Left hindlimb (tissue), 1 donor: Measurements from ENCODE around the gene ZAP70.

Source experiments
- DNase-seq: peaks from one replicate; pipeline ENCODE4 v3.0.0-alpha.2; 2018

Gene ZAP70

GRCh38 chr2:97735161-97735561 lies 21.8 kb downstream of the ZAP70 start:
- DNase-seq = no peak

DNA sequence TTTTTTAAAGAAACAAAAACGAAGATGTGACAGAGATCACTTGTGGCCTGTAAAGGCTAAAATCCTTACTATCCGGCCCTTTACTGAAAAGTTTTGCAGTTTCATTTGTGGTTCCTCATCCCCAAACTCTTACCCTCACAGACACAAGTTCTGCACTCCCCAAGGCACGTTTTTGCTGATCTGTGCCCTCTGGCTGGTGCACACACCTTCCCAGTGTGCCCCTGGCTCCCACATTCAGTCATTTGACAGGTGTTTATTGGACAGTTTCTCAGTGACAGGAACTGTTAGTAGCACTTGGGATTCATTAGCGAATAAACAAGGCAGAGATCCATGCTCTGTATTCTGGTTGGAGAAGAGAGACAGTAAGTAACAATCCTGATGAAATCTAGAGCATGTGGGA lies 22.8 kb downstream of the ZAP70 start:
- DNase-seq = no peak

DNA sequence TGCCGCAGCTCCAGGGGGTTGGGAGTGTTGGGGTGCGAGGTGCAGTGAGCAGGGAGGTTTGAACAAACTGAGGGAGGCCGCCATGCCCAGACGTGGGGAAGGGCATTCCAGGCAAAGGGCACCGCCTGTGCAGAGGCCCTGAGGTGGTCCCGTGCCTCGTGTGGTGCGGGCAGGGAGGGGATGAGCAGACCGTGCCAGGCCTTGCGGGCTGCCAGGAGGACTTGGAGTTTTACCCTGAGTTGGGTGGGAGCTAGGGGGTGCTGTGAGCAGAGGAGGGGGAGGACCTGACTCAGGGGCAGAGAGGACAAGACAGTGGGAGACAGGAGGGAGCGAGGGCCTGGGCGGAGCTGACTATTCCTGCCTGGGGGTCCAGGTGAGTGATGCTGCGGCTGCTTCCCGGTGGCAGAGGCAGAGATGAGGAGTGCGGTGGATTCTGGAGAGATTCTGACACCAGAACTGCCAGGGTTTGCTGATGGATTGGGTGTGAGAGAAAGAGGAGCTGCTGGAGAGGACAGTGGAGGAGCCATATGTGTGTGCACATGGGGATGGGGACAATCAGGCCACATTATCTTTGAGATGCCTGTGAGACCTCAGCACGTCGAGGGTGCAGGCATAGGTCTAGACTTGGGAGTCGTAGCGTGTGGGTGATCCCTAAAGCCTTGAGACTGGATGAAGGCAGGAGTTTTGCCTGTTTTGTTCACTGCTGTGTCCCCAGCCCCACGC lies 23.4 kb downstream of the ZAP70 start:
- DNase-seq = peak; percentile 8

DNA sequence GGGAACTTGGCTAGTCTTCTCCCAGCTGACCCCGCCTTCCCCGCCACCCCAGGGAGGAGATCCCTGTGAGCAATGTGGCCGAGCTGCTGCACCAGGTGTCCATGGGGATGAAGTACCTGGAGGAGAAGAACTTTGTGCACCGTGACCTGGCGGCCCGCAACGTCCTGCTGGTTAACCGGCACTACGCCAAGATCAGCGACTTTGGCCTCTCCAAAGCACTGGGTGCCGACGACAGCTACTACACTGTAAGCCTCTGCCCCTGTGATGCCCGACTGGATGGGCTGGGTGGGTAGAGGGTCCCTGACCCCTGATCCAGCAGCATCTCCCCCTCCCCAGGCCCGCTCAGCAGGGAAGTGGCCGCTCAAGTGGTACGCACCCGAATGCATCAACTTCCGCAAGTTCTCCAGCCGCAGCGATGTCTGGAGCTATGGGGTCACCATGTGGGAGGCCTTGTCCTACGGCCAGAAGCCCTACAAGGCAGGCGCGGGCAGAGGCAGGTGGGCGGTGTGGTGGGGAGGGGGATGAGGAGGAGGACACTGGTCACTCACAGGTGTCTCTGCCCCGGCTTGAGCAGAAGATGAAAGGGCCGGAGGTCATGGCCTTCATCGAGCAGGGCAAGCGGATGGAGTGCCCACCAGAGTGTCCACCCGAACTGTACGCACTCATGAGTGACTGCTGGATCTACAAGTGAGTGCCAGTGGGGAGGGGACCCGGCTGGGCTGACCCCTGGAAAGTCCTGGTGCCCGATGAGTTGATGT lies 24.2 kb downstream of the ZAP70 start:
- peak; percentile 12 for DNase-seq

- peak; percentile 23 for DNase-seq
These were observed 25.0 kb downstream of the ZAP70 start for GRCh38 chr2:97738179-97739019.

DNA sequence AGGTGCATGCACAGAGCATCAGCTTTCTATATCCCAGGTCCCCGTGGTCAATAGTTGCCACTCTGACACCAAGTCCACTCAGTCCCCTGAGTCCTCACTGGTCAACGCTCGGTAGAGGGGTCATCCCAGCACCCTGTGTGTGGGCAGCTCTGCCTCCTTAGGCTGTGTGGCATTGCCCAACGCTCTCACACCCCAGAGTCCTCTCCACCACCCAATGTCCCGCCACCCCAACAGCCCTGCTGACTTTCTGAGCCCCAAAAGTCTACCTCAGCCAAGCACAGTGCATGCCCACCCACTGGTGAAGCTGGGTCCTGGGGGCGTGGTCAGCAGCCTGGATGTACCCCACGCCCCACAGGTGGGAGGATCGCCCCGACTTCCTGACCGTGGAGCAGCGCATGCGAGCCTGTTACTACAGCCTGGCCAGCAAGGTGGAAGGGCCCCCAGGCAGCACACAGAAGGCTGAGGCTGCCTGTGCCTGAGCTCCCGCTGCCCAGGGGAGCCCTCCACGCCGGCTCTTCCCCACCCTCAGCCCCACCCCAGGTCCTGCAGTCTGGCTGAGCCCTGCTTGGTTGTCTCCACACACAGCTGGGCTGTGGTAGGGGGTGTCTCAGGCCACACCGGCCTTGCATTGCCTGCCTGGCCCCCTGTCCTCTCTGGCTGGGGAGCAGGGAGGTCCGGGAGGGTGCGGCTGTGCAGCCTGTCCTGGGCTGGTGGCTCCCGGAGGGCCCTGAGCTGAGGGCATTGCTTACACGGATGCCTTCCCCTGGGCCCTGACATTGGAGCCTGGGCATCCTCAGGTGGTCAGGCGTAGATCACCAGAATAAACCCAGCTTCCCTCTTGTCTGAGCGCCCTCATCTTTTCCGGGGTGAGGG lies 25.9 kb downstream of the ZAP70 start:
- peak; percentile 31 for DNase-seq

DNA sequence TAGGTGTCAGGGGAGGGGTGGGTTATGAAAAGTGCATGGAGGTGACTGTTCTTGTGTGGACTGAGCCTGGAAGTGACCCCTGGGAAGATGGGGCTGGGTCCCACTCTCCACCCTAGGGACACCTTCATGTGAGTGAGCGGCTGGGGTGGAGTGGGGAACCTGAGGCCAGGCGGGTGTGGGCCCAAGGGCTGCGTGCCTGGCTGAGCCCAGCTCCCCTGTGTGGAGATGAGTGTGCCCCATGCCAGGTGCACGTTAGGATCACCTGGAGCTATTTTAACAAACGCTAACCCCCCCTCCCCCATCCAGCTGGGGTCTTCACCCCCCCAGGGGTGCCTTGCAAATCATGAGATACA lies 26.5 kb downstream of the ZAP70 start:
- no peak for DNase-seq

- peak; percentile 35 for DNase-seq
These were observed 27.3 kb downstream of the ZAP70 start for GRCh38 chr2:97740590-97741182.

DNA sequence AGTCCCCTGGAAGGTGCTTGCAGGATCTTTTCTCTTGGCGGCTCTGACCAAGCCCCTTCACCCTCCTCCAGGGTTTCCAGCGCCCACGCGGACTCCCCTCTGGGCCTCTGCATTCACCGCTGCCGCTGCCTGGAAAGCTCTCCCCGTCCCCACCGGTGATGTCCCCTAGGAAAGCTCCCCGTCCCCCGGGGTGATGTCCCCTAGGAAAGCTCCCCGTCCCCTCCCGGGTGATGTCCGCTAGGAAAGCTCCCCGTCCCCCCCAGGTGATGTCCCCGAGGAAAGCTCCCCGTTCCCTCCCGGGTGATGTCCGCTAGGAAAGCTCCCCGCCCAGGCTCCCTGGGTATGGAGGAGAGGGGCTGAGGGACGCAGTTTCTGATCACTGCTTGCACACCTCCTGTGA lies 27.9 kb downstream of the ZAP70 start:
- DNase-seq = peak; percentile 12

DNA sequence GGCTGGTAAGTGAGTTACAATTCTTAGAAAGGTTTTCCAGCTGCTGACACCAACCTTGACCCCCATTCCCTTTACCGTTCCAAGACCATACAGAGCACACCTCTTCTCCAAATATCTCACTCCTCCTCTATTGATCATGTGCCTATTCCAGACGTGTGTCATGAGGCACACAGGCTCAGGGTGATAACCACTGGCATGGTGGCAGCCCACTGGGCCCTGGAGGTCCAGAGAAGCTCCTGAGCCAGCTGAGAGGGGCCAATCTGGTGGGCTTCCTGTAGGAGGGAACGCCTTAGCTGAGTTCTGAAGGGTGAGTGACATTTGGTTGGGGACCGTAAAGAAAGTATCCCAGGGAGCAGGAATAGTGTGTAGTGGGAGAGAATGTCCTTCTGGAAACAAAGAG lies 28.3 kb downstream of the ZAP70 start:
- DNase-seq = no peak

DNA sequence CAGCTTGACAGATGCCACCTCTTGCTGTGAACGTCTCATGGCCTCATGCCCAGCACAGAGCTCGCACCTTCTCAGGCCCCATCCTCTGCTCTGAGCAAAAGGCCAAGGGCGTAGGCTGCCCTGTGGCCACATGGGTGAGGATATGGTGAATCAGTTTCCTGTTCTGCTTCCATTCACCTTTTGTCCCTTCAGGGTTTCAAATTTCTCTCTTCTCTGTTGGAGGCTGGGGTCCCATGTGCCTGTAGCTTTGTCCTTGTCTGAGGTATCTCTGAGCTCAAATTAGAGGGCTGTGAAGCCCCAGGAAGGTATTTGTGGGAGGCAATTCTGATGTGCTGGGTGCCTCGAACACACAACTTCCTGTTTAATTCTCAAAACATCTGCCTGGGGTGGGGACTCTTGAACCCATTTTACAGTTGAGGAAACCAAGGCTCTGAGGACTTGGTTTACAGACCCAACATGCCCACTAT lies 29.0 kb downstream of the ZAP70 start:
- DNase-seq = peak; percentile 13

DNA sequence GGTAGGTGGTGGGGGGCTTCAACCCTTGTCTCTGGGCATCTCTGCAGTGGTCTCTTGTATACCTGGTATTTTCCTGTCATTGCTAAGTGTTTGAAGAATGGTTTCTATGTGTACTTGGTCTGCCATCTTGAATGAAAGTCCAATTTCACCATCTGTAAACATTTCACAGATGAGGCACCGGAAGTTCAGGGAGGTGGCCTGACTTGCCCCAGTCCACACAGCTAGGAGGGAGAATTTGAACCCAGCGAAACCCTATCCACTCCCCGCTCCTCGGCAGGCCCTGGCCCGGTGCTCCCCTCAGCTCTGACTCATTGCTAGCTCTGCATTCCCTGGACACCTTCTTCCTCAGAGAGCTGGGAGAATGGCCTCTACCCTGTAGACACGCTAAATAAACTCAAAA lies 30.5 kb downstream of the ZAP70 start:
- DNase-seq = peak; percentile 23

GRCh38 chr2:97745474-97746174 lies 32.2 kb downstream of the ZAP70 start:
- no peak for DNase-seq

DNA sequence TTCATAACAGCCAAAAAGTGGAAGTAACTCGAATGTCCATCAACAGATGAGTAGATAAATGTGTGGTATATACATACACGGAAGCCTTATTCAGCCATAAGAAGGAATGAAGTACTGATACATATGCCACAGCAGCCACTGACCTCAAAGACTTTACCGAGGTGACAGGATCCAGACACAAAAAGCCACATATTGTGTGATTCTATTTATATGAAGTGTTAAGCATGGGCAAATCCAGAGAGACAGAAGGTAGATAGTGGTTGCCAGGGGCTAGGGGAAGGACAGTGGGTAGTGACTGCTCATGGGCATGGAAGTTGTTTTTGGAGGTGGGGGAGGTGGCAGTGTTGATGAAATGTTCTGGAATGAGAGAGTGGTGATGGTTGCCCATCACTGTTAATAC lies 33.9 kb downstream of the ZAP70 start:
- no peak for DNase-seq

GRCh38 chr2:97747716-97748115 lies 34.3 kb downstream of the ZAP70 start:
- no peak for DNase-seq

GRCh38 chr2:97749581-97749980 lies 36.2 kb downstream of the ZAP70 start:
- no peak for DNase-seq

DNA sequence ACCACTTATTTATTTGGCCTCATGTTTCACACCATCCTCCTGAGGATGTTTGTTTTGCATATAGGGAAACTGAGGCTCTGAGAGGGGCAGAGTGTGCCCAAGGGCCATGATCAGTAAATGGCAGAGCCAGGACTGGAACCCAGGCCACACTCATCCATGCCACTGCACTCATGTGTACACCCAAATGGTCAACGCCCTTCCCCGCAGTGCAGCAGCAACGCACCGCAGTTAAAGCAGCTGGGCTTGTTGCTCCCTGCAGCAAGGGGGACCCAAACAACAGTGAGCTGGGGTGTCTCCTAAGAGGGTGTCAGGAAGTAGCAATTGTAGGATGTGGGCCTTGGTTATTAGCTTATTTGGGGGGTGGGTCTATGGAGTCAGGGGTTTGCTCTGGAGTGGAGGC lies 36.6 kb downstream of the ZAP70 start:
- DNase-seq = no peak

DNA sequence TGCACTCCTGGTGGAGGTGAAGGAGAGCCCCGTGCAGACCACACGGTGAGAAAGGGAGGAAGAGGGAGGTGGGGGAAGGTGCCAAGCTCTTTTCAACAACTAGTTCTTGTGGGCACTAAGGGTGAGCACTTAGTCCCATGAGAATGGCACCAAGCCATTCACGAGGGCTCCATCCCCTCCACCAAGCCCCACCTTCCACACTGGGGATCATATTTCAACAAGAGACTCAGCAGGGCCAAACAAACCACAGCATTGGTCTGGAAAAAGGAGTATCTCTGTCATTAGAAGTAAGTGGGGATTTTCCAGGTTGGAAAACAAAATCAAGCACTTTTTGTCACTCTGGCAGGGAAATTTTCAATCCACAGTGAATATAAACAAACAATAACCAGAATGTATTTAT lies 38.4 kb downstream of the ZAP70 start:
- DNase-seq = no peak

DNA sequence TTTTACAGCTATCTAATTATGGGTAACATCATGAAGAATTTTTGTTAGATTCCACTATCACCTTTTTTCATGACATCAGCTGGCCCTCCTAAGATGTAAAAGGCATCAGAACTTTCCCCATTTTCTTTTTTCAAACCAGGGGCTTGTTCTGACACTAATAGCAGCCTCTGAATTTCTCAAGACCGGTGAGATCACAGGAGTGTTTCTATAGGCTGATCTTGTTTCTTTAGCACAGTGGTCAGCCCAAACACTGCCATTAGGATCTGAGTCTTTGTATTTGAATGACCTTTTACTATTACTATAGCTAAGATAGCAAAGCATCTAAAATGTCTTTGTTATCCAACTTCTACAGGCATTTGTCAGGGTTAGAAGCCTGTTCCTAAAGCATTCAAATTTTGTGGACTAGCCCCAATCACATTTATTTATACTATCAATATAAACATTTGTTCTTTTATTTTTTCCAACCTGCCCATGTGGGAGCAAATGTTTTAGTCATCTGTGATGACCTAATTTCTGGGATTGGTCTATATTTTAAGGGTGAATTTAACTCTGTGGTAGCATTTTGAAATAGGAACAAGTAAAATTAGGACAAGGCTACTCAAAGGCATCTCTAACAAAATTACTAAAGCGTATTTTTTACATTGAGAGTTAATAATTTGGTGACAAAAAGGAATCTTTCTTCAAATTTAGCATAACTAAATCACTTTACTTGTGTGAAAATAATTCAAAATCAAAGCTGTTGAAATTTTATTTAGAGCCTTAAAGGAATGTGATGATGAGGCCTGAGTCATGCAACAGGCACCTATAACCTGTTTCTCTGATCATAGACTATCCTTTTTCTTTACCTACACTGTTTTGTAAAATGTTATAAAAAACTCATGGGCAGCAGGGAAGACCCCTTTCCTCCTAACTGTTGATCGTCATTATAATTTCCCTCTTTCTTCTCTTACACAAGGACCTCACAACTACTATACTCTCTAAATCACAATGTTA lies 39.3 kb downstream of the ZAP70 start:
- DNase-seq = no peak

GRCh38 chr2:97754690-97755346 lies 41.4 kb downstream of the ZAP70 start:
- no peak for DNase-seq
